ENCODE data around the gene TUNAR. TPM values are rescaled to one million over a fixed set of nuclear protein-coding genes. Genes with fewer than 3 reads are reported as not detected.

TUNAR gene
- total and polyA plus RNA-seq, 7 donors: 0.01 TPM; not detected in 6

DNA sequence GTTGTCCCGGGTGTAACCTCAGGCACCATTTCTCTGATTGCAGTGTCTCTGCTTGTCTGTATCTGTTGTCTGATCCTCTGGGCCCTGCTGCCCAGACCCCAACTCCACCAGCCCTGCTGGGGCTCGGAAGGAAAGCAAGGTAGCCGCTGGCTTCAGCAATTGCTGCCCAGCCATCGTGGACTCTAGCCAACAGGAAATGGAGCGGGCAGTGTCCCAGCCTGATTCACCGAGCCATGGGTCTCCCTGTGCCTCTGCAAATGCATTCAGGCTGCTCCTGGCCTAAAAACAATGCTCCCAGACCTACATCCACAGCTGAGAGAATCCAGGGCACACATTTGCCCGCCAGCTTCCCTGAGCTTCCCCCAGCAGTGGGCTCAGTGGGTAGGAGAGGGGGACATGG lies 9.2 kb downstream of the TUNAR start:
- intact Hi-C loops (cut with DNase I): no loop called here
- peaks cover 0 to 3% (median 0%) of the 10 kb centered on the region in 3 donors for H3K27me3 ChIP-seq (ENCODE audit: insufficient read depth in 3 of 3, low read length in 2 of 3)
- no peaks in the 10 kb centered on the region for H3K9me3 ChIP-seq
- TF ChIP-seq, protein P1, sequence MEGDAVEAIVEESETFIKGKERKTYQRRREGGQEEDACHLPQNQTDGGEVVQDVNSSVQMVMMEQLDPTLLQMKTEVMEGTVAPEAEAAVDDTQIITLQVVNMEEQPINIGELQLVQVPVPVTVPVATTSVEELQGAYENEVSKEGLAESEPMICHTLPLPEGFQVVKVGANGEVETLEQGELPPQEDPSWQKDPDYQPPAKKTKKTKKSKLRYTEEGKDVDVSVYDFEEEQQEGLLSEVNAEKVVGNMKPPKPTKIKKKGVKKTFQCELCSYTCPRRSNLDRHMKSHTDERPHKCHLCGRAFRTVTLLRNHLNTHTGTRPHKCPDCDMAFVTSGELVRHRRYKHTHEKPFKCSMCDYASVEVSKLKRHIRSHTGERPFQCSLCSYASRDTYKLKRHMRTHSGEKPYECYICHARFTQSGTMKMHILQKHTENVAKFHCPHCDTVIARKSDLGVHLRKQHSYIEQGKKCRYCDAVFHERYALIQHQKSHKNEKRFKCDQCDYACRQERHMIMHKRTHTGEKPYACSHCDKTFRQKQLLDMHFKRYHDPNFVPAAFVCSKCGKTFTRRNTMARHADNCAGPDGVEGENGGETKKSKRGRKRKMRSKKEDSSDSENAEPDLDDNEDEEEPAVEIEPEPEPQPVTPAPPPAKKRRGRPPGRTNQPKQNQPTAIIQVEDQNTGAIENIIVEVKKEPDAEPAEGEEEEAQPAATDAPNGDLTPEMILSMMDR (IDR thresholded peaks at IDR 0.05): no peak
- H3K4me3 ChIP-seq: no peak overlapping the region
- ATAC-seq: no peak
- DNase-seq: no peak
- WGBS, 3 donors: 24 to 36% (median 28%) methylated on average over 7 of the region's 7 CpGs
- H3K4me1 ChIP-seq: no peaks in the 10 kb centered on the region
- H3K36me3 ChIP-seq (ENCODE audit: insufficient read depth in 1 of 2, low read depth in 1 of 2): no peaks in the 10 kb centered on the region
- no peak overlapping the region for H3K27ac ChIP-seq

DNA sequence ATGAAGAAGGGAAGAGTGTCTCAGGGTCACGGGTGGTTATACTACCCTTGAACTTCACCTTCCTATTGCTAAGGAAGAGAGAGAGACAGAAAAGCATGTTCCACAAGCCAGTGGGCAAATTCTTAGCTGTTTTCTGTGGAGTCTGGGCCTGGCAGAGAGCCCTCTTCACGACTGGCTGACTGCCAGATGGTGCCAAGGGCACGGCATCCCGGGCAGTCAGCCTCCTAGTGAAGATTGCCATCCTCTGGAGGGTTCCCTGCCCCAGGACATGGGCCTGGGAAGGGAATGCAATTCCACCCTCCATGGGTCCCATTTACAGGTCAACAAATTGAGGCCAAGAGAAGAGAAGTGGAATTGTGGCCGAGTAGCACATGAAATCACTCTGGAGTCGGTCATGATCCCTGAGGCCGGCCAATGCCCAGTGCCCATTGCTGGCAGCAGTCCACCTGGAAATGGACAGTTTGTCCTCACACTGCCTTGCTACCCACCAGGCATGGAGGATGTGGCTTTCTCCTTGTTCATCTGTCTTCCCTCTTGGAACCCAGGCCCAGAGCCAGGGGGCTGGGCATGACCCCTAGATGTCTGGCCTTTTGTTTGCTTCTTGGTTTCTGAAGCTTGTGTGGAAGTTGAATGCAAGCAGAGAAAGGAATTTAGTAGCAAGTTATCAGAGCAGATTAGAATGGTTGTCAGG lies 9.9 kb downstream of the TUNAR start:
- intact Hi-C loops (cut with DNase I): no loop called here
- H3K9me3 ChIP-seq: no peaks in the 10 kb centered on the region
- ATAC-seq: no peak
- DNase-seq: no peak
- TF ChIP-seq, protein P1 (IDR thresholded peaks at IDR 0.05): no peak
- WGBS, 3 donors: 23 to 37% (median 25%) methylated on average over 7 of the region's 7 CpGs
- no peaks in the 10 kb centered on the region for H3K36me3 ChIP-seq (ENCODE audit: insufficient read depth in 1 of 2, low read depth in 1 of 2)
- H3K27me3 ChIP-seq (ENCODE audit: insufficient read depth in 3 of 3, low read length in 2 of 3): peaks cover 0 to 3% (median 0%) of the 10 kb centered on the region in 3 donors
- H3K4me3 ChIP-seq: no peak overlapping the region
- no peaks in the 10 kb centered on the region for H3K4me1 ChIP-seq
- H3K27ac ChIP-seq: no peak overlapping the region

DNA sequence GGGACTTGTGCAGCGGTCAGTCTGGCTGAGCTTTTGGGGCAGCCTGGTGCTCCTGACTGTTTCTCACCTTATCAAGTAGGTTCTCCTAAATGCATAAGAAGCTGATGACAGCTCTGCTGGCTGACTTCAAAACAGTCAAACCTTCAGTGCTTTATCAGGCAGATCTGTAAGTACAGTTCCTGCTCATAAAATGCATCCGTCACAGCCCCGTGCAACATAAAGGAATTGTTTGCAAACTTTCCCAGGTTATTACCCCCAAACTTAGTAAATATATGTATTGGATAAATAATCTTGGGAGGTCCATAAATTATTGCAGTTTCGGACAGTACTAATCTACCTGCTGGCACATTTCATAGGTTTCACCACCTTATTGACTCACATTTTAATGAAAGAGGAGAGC lies 10.7 kb downstream of the TUNAR start:
- Histone ChIP-seq H3K27me3 (ENCODE audit: insufficient read depth in 3 of 3, low read length in 2 of 3) (peaks cover 0 to 5% (median 0%) of the 10 kb centered on the region in 3 donors), H3K27ac (no peak overlapping the region), H3K9me3 (no peaks in the 10 kb centered on the region), H3K4me1 (no peaks in the 10 kb centered on the region), H3K4me3 (no peak overlapping the region), H3K36me3 (ENCODE audit: insufficient read depth in 1 of 2, low read depth in 1 of 2) (no peaks in the 10 kb centered on the region)
- intact Hi-C loops (cut with DNase I): no loop called here
- WGBS, 3 donors: 83 to 86% (median 84%) methylated on average over 4 of the region's 4 CpGs
- ATAC-seq (no peak), DNase-seq (no peak)
- TF ChIP-seq, protein P1 (IDR thresholded peaks at IDR 0.05): no peak

DNA sequence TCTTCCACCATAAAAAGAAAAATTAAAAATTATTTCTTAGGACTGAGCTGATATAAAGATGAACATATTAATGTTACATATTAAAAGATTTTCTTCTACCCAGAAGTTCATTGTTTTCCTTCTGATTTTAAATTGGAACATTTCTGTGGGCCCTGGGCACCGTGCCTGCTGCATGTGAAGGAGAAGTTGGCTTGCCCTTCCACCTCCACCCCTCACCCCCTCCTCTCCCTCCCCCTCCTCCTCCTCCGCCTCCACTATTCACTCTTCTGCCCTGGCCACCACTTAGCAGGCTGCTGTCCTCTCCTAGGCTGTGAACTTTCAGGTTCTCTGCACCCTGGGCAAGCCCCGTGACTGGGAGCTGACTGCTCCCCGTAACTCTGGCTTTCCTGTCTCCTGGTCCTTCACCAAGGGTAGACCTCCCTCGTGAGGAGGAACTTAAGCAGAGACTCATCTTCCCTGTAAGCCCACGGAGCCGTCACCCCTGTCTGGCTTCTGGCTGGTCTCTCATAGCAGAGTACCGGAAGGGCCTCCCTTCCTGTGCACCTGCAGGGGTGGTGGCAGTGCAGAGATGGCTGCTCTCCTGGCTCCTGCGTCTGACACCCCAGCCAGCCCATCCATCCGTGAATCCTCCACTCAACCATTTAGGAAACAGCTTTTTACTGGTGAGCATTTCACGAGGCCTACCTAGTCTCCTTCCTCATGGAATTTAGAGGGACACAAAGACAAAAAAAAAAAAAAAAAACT lies 12.8 kb downstream of the TUNAR start:
- no peak overlapping the region for H3K4me3 ChIP-seq
- peaks cover 0 to 4% (median 4%) of the 10 kb centered on the region in 3 donors for H3K27me3 ChIP-seq (ENCODE audit: insufficient read depth in 3 of 3, low read length in 2 of 3)
- H3K36me3 ChIP-seq (ENCODE audit: insufficient read depth in 1 of 2, low read depth in 1 of 2): no peaks in the 10 kb centered on the region
- no peaks in the 10 kb centered on the region for H3K9me3 ChIP-seq
- TF ChIP-seq, protein P1 (IDR thresholded peaks at IDR 0.05): no peak
- ATAC-seq: no peak
- no peak overlapping the region for H3K27ac ChIP-seq
- WGBS, 3 donors: 57 to 67% (median 58%) methylated on average over 11 of the region's 11 CpGs
- no peaks in the 10 kb centered on the region for H3K4me1 ChIP-seq
- intact Hi-C loops (cut with DNase I): no loop called here
- DNase-seq: no peak

All from psoas muscle (tissue), 8 donors.